Stimulated activated naive CD8-positive, alpha-beta T cell treated with anti-CD3 and anti-CD28 coated beads, Interleukin-15, amount 100 ng/mL, for 72 hours (primary cell): ENCODE data around the gene TRNT1.

Experiments used
- ATAC-seq: fragments of 150-1000 bp; cut with Tn5 transposase; 2 replicates; pipeline ENCODE4 v1.10.0; 2021; ENCODE audit warnings: mild to moderate bottlenecking, moderate library complexity
- DNase-seq, 2 donors: peaks; one replicate each; pipeline ENCODE4 v3.0.0; 2021 to 2022
- H3K27ac Mint-ChIP-seq, 2 donors: one replicate each; pipeline ENCODE4 v1.8.0; 2022; ENCODE audit warnings: mild to moderate bottlenecking in 2 of 2, mixed read lengths in 2 of 2, moderate library complexity in 2 of 2
- H3K27me3 Mint-ChIP-seq: one replicate; pipeline ENCODE4 v1.8.0; 2022; ENCODE audit warnings: mixed read lengths
- H3K4me1 Mint-ChIP-seq: one replicate; pipeline ENCODE4 v1.8.0; 2022; ENCODE audit warnings: mild to moderate bottlenecking, mixed read lengths
- H3K4me3 Mint-ChIP-seq, 2 donors: one replicate each; pipeline ENCODE4 v1.8.0; 2022; ENCODE audit warnings: mild to moderate bottlenecking in 2 of 2, mixed read lengths in 2 of 2, moderate library complexity in 1 of 2
- H3K9me3 Mint-ChIP-seq, 2 donors: one replicate each; pipeline ENCODE4 v1.8.0; 2022; ENCODE audit warnings: mixed read lengths in 2 of 2

TRNT1 gene

DNA sequence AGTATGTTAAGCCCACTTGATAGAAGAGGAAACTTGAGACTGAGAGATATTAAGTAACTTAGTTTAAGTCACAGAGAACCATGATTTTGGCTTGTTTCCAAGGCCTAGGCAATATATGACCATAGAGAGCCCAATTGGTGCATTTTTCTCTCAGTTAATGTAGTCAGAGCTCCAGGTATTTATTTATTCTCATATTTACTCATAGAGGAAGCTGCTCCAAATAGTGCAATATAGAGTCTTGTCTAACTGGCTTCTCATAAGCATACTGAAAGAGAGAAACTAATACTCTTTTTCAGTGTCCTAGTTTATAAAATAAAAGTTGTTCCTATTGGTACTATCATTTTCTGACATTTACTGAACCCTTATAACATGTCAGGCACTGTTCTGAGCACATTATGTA, 15.2 kb downstream of the TRNT1 start:
- Mint-ChIP-seq H3K27me3 (no peaks in the 10 kb centered on the region), H3K4me1 (peaks cover 21% of the 10 kb centered on the region), H3K9me3 (no peaks in the 10 kb centered on the region), H3K27ac (peak overlapping the region in 1 of 2 donors; percentile 62), H3K4me3 (no peak overlapping the region)
- peak; percentile 46 for ATAC-seq
- no peak for DNase-seq

- H3K27ac Mint-ChIP-seq = peak overlapping the region in 1 of 2 donors; percentile 72
Measured at GRCh38 chr3:3145831-3146230, 19.1 kb downstream of the TRNT1 start.

DNA sequence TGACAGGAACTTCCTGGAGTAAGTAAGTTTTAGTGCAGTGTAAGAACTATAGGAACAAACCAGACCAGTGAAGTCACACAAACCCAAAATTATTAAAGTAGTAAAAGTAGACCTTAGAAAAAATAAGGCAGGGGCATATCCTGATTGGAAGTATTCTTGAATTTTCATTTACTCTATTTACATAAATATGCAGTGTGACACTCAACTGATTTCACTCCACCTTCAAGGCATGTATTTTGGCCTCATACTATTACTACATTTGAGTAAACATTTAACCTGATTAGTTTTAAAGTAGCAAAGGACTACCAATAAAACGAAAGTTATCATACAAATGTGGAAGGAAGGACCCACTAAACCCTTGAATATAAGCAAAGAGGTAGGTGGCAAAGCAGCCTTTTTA, 22.8 kb downstream of the TRNT1 start:
- no peak for ATAC-seq
- H3K27ac Mint-ChIP-seq = peak overlapping the region in 1 of 2 donors; percentile 78
- H3K4me1 Mint-ChIP-seq = peaks cover 16% of the 10 kb centered on the region

More at GRCh38 chr3:3145831-3146230, 19.1 kb downstream of the TRNT1 start:
- Mint-ChIP-seq H3K4me3 (no peak overlapping the region), H3K27me3 (no peaks in the 10 kb centered on the region), H3K4me1 (peaks cover 16% of the 10 kb centered on the region), H3K9me3 (no peaks in the 10 kb centered on the region)
- no peak for DNase-seq
- no peak for ATAC-seq

DNA sequence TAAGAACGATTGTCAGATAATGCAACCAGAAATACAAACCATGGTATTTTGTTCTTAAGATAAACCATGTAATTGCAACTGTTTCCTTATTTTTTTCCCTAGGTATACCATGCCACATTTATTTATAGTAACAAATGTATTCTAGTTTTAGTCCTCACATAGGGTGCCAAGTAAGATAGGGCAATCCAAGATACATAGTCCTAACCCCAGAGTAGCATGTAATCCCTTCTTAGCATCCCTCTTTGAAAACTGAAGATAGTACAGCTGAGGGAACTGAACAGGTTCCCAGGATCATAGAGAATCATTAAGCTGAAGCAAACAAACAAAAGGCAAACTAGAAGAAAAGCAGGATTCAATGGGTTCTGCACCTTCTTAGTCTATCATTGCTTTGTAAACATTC, 24.8 kb downstream of the TRNT1 start:
- Mint-ChIP-seq H3K27me3 (no peaks in the 10 kb centered on the region), H3K27ac (no peak overlapping the region), H3K9me3 (no peaks in the 10 kb centered on the region), H3K4me1 (peaks cover 9% of the 10 kb centered on the region), H3K4me3 (no peak overlapping the region)
- no peak for DNase-seq
- ATAC-seq = no peak

More for the DNA sequence above, 22.8 kb downstream of the TRNT1 start:
- Mint-ChIP-seq H3K27me3 (no peaks in the 10 kb centered on the region), H3K9me3 (no peaks in the 10 kb centered on the region), H3K4me3 (no peak overlapping the region)
- DNase-seq = no peak

GRCh38 chr3:3154879-3155610, 28.3 kb downstream of the TRNT1 start:
- Mint-ChIP-seq H3K27me3 (no peaks in the 10 kb centered on the region), H3K4me3 (no peak overlapping the region), H3K9me3 (no peaks in the 10 kb centered on the region), H3K27ac (peak overlapping the region in 1 of 2 donors; percentile 8), H3K4me1 (peaks cover 8% of the 10 kb centered on the region)
- ATAC-seq = no peak
- DNase-seq = no peak

DNA sequence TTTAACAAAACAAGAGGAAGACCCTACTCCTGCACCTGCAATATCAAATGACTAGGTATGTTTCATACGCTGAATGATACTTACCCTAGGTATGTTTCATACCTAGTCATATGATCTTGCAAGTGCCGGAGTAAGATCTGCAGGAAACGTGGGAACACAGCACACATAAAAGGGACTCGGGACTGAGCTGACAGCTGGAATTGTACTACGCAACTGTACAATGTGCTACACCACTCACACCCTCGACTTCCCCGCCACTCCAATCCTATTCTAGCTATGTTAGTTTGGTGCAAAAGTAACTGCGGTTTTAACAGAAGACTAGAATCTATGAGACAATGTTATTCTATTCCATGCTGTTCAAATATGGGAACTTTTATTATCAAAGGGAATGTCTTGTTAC, 30.7 kb downstream of the TRNT1 start:
- no peak for DNase-seq
- H3K9me3 Mint-ChIP-seq = no peaks in the 10 kb centered on the region
- no peak overlapping the region for H3K27ac Mint-ChIP-seq
- peaks cover 10% of the 10 kb centered on the region for H3K4me1 Mint-ChIP-seq
- H3K4me3 Mint-ChIP-seq = no peak overlapping the region
- ATAC-seq = no peak
- H3K27me3 Mint-ChIP-seq = no peaks in the 10 kb centered on the region

GRCh38 chr3:3160826-3161225, 34.1 kb downstream of the TRNT1 start:
- H3K27me3 Mint-ChIP-seq = no peaks in the 10 kb centered on the region

GRCh38 chr3:3165241-3165640, 38.5 kb downstream of the TRNT1 start:
- no peaks in the 10 kb centered on the region for H3K27me3 Mint-ChIP-seq
- peak overlapping the region in 1 of 2 donors; percentile 72 for H3K27ac Mint-ChIP-seq
- no peak overlapping the region for H3K4me3 Mint-ChIP-seq
- no peaks in the 10 kb centered on the region for H3K9me3 Mint-ChIP-seq
- ATAC-seq (peak; percentile 54), DNase-seq (no peak)
- peaks cover 27% of the 10 kb centered on the region for H3K4me1 Mint-ChIP-seq

More at GRCh38 chr3:3160826-3161225, 34.1 kb downstream of the TRNT1 start:
- ATAC-seq (no peak), DNase-seq (no peak)
- H3K9me3 Mint-ChIP-seq = no peaks in the 10 kb centered on the region
- H3K27ac Mint-ChIP-seq = no peak overlapping the region
- peaks cover 29% of the 10 kb centered on the region for H3K4me1 Mint-ChIP-seq
- no peak overlapping the region for H3K4me3 Mint-ChIP-seq

- ATAC-seq = no peak
- Mint-ChIP-seq H3K4me3 (no peak overlapping the region), H3K4me1 (peaks cover 28% of the 10 kb centered on the region), H3K27me3 (no peaks in the 10 kb centered on the region), H3K9me3 (no peaks in the 10 kb centered on the region), H3K27ac (no peak overlapping the region)
- DNase-seq = no peak
Measured at GRCh38 chr3:3165650-3166049, 38.9 kb downstream of the TRNT1 start.

DNA sequence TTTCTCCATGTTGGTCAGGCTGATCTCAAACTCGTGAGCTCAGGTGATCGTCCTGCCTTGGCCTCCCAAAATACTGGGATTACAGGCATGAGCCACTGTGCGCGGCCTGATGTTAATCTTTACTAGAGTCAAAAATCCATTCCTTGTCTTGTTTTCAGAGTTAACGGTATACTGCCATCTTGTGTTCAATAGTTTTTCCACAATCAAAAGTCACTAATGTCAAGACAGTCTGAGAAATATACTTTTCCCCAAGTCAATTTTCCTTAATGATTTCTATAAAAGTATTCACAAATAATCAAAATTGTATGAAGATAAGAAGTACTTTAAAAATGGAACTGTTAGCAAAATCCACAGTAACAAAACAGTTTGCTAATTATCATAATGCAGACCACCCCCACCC, 44.3 kb downstream of the TRNT1 start:
- DNase-seq = no peak
- peak; percentile 57 for ATAC-seq
- Mint-ChIP-seq H3K27ac (peak overlapping the region; percentile 66 to 90), H3K27me3 (no peaks in the 10 kb centered on the region), H3K9me3 (no peaks in the 10 kb centered on the region), H3K4me1 (peaks cover 46% of the 10 kb centered on the region), H3K4me3 (peak overlapping the region in 1 of 2 donors; percentile 20)

DNA sequence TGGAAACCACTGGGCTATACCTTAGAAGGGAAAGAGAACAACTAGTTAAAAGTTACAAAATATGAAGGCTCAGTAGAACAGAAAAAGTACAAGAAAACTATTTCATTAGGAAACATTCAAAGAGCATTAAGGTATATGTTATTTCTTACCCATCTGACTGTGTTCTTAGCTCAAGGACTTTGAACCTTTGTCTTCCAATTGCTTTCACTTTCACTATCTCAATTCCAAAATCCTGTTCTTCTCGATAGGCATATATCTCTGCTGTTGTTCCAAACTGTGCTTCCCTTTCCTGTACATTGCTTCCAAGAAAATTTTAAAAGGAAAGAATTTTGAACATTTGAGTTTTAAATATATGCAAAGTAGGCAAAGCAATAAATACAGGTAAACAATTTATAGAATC, 45.9 kb downstream of the TRNT1 start:
- Mint-ChIP-seq H3K27me3 (no peaks in the 10 kb centered on the region), H3K9me3 (no peaks in the 10 kb centered on the region), H3K4me1 (peaks cover 58% of the 10 kb centered on the region), H3K4me3 (peak overlapping the region; percentile 73 to 80), H3K27ac (peak overlapping the region; percentile 76 to 82)
- DNase-seq (no peak), ATAC-seq (no peak)

DNA sequence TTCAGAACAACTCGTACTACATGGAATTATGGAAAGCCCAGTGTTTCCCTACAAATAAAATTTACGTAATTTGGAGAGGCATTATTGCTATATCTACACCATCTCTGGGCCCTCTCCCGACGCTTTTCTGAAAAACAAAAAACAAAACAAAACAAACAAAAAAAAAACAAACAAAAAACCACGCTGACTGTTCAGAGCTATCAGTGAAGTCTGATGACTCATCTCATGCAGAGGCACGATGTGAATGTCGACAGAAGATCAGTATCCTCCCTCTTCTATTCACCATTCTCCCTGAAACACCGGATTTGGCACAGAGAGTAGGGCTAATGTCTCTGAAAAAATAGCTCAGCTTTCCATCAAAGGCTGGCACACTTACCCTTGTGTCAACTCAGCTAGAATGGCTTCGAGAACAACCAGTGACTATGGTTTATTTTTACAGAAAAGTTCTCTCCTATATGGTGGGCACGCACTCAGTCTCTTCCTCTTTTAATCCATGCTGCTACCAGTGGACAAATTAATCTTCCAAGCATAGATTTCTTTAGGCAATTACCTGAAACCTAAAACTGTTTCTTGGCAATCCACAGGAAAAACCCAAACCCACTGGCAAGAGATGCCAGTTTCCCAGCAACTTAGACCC, 51.2 kb downstream of the TRNT1 start:
- Mint-ChIP-seq H3K4me1 (peaks cover 62% of the 10 kb centered on the region), H3K27me3 (no peaks in the 10 kb centered on the region), H3K4me3 (peak overlapping the region; percentile 87 to 96), H3K27ac (peak overlapping the region; percentile 34 to 72), H3K9me3 (no peaks in the 10 kb centered on the region)
- DNase-seq = no peak
- no peak for ATAC-seq

DNA sequence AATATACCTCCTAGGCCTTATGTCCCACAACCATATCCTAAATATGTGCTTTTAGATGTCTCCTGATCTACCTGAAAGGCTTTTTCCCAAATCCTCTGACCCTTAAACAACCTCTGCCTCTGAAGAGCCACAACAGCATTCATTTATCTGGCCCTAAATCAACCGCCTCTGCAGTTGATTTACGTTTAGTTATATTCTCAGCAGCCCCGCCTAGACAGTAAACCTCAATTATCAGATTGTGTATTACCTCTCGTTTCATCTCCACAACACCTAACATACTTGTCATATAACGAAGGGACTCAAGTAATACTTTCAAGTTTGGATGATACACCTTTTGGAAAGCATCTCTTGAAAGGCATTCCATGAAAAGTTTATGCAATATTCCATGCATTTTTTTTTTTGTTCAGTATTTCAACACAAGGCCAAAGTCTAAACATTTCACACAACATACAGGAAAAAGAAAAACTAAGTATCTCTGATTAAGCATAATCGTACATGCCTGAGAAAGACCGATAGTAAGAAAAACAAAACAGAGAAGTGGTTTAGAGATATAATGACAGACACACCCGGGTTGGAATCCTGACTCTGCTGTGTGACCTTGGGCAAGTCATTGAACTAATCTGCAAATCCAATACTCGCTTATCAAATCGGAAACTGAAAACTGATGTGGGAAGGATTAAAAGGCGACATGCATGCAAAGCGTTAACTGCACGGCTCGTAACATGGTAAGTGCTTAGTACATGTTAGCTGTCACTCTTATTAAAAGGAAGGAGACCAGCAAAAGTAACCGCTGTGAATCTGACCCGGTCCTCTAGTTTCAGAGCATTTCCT, 52.0 kb downstream of the TRNT1 start:
- Mint-ChIP-seq H3K9me3 (no peaks in the 10 kb centered on the region), H3K27me3 (no peaks in the 10 kb centered on the region), H3K4me3 (peak overlapping the region; percentile 87 to 96), H3K27ac (peak overlapping the region; percentile 59 to 96), H3K4me1 (peaks cover 55% of the 10 kb centered on the region)
- DNase-seq (no peak), ATAC-seq (peak; percentile 3)

DNA sequence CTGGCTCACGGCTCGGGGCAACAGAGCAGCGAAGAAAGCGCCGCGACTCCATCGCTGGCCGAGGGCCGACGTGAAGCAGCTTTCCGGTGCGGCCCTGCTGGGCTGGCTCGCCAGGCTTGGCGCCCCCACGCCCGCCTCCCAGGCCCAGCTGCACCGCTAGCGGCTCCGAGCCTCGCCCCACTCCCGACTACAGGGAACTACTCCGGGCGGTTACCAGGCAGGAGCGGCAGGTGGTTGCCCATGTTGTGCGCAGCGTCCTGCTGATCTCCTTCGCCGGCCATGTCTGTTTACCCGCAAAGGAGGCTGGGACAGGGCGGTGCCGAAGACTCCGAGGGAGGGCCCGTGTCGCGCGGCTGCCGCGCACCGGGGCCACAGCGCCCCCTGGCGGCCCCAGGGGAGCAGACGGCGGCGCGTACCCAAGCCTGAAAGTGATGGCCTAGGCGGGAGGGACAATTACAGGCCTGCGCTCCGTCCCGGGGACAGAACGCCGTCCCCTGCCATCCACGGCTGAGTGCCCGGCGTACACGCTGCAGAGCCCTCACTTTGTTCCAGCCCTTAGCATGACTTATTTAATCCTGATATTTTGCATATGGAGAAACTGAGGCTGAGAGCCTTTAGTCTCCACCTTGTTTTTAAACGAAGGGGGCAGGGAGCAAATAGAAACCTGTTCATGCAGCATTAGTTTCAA, 52.8 kb downstream of the TRNT1 start, which contains the start of gene CRBN:
Gene CRBN, minus strand, starts transcription at position 285 of the 688 bp plus-strand sequence. Its CDS starts 4 bp downstream, at position 281.
- ATAC-seq = peak; percentile 95
- Mint-ChIP-seq H3K4me3 (peak within 1 kb of the TSS; percentile 87 to 96), H3K27me3 (no peaks in the 10 kb centered on the region), H3K9me3 (no peaks in the 10 kb centered on the region), H3K4me1 (peaks cover 50% of the 10 kb centered on the region), H3K27ac (peak within 1 kb of the TSS; percentile 59 to 96)
- DNase-seq = peak; percentile 89

DNA sequence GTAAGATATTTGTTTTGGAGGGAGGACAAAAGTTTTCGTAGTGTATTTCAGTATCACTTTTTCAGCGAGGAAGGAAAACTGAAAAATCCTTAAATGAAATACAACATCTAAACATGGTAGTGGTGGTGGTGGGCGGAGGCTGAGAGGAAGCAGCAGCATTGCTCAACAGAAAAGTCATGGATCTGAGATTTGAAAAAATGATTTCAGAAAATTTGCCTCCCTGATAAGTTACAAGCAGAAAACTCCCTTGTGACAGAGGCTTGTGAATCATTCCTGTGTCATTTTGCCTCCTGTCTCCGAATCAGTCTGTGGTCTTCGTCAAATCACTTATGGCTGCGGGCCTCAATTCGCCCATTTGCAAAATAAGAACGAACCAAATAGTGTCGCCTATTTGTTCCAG, 53.7 kb downstream of the TRNT1 start:
- H3K27ac Mint-ChIP-seq = no peak overlapping the region
- no peak for ATAC-seq
- no peak overlapping the region for H3K4me3 Mint-ChIP-seq
- H3K9me3 Mint-ChIP-seq = no peaks in the 10 kb centered on the region
- no peaks in the 10 kb centered on the region for H3K27me3 Mint-ChIP-seq
- H3K4me1 Mint-ChIP-seq = peaks cover 42% of the 10 kb centered on the region
- no peak for DNase-seq
